HG03064 (cell line): ENCODE results near the gene PRRC1.
A peak's percentile ranks its signal among the peaks of the same experiment; 100 is the strongest.
"Not testable (repeated sequence)": the region's sequence is repeated elsewhere in the genome, so short reads cannot be mapped to it uniquely, and the experiment has no call there.

Experiments
- ATAC-seq: cut with Tn5 transposase; IDR thresholded peaks from one replicate; pipeline ENCODE4 v1.9.1; 2021; ENCODE audit warnings: low read depth; ENCODE audit not compliant: unreplicated experiment

Gene PRRC1

GRCh38 chr5:127540553-127540952, 23.1 kb downstream of the PRRC1 start:
- ATAC-seq: not testable (repeated sequence)

GRCh38 chr5:127545249-127545648, 27.8 kb downstream of the PRRC1 start:
- not testable (repeated sequence) for ATAC-seq

DNA sequence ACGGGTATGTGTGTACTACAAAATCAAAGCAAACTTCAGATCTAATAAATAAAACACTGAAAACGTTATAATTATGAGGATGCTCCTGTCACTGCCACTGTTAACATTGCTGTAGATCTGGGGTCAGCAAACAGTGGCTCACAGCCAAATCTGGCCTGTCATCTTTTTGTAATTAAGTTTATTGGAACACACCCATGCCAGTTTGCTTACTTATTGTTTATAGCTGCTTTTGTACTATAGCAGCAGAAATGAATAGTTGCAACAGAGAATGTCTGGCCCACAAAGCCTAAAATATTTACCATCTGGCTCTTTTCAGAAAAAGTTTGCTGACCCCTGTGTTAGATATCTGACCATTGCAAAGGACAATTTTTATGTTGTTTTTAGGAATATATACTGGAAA, 32.1 kb downstream of the PRRC1 start:
- no peak for ATAC-seq

DNA sequence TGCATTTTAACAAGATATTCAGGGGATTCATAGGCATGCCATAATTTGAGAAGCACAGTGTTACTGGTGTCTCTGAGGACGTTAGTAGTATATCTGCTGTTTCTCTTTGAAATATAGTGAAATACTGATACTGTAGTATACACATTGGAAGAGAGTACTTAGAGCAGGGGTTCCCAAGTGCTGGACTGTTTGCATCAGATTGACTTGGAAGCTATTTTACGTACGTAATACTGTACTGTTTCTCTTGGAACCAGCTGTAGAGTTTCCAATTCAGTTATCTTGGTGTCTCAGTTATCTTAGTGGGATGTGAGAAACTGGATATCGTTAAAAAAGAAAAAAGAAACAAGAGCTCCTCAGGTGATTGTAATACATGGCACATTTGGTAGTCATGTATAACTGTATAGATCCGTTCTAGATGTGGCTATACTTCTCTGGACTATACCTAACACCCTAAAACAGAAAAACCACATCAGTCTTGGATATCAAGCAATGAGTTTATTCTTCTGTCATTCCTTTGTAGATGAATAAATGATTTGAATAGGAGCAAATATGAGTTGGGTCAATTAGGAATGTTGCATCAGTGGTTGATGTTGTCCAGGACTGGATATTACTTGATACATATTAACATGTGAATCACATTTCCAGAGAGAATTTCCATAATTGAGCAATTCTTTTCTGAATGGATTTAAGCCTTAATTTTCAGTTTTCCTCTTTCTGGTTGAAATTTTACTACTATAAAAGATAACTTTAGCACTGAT, 33.4 kb downstream of the PRRC1 start:
- no peak for ATAC-seq

- no peak for ATAC-seq
These were observed 34.1 kb downstream of the PRRC1 start for GRCh38 chr5:127551410-127552041.

DNA sequence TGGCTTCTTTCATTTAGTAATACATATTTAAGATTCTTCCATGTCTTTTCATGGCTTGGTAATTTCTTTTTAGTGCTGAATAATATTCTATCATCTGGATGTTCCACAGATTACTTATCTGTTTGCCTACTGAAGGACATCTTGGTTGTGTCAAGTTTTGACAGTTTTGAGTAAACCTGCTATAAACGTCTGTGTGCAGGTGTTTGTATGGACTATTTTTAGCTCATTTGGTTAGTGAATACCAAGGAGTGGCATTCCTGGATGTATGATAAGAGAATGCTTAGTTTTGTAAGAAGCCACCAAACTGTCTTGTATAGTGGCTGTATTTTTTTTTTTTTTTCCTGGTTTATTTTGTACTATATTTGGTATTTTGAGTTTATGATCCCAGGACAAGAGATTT, 38.4 kb downstream of the PRRC1 start:
- ATAC-seq: no peak

DNA sequence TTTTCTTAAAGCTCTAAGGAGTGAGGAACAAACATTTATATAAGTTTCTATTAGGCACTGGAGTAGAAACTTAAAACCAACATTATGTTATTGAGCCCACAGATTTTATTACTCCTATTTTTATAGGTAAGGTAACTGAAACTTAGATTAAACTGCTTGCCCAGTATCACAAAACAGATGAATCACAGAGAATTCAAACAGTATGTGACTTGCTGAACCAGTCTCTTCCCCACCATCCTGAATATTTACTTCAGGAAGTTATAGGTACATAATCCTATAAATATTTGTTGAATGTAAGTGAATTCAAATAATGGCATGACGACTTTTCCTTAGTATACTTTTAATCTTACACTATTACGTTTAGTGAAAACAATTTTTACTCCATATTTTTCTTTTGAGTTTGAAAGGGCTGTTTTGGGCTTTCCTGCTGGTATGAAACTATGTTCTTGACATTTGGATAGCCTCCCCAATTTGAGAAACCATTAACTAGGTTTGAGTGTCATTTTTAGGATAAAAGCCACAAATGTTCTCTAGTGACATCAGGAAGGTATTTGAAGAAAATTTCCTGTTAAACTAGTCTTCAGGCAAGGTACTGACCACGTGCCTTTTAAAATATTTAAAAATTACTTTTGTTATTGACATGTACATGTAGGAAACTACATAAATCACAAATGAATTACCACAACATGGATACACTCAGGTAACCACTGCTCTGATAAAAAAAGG, 39.3 kb downstream of the PRRC1 start:
- no peak for ATAC-seq

- no peak for ATAC-seq
These were observed 40.8 kb downstream of the PRRC1 start for GRCh38 chr5:127558273-127558672.

GRCh38 chr5:127561254-127561653, 43.8 kb downstream of the PRRC1 start:
- ATAC-seq: no peak

GRCh38 chr5:127562252-127562651, 44.8 kb downstream of the PRRC1 start:
- ATAC-seq: no peak

DNA sequence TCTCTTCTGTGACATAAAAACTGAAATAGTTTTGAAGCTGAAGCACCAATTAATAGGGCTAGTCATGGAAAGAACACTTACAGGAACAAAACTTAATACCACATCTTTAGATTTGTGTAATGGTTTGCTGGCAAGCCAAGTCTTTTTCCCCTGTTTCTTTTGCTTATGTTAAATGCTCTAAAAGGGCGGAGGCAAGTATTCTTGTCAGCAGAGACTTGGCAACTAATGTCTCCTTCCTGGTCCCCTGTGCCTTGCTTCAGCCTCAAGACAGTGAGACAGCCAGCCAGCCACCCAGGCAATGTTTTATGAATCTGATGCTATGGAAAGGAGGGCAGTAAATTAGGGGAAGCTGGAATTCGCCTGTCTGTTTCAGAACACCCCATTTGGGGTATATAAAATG, 45.7 kb downstream of the PRRC1 start:
- ATAC-seq: no peak

DNA sequence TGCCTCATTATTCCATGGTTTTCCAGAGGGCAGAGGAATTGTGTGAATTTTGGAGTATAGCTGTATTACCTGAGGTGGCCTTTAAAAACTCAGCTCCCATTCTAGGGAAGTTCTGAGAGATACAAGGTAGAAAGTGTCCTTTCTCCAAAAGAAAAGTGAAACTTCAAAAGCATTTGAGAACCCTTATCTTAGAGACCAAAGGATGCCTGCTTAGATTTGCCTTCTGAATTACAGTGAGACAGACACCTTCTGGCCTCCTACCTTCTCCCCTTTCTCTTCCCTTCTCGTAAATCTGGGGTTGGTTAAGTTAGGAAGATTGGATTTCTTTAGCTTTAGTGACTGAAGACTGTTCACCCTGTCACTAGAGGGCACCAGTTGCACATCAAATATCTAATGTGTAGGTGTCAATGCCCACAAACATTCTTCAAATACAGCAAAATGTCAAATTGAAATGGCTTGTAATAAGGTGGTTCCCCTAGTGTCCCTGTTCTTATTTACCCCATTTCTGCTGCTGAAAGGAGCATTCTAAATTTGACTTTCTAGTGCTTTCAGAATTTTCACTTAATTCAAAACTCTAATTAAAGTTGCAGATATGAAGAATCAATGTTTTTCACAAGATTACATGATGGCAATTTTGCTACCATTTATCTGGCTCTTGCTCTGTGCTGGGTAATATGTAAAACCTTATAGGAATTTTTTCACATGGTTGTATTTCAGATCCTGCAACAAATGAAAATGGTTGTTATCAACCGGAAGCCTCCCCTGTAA, 46.7 kb downstream of the PRRC1 start:
- ATAC-seq: no peak

DNA sequence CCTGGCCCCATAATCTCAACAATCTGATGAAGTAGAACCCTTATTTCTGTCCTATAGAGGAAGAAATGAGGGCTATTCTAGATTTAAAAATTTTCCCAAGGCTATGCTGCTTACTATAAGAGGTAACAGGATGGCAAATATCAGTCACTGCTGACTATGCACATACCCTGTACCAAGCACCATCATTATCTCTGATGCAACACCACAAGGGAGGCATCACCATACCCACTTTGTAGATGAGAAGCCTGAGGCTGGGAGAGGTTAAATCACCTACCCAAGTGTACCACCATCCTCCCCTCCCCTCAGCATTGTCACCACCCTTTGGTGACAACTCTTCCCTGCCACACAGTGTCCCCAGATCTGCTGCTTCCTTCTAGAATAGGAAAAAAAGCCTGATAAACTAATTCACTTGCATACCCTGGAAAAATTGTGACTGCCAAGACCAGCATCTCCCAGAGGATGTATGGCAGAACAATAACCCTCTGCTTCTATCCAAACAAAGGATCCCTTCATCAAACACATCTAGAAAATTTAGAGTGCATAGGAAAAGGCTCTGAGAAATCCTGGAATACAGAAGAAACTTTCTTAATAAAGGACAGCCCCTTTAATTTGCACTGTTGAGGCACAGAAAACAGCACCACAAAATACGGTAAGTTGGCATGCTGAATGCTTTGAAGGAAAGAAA, 48.3 kb downstream of the PRRC1 start:
- no peak for ATAC-seq

DNA sequence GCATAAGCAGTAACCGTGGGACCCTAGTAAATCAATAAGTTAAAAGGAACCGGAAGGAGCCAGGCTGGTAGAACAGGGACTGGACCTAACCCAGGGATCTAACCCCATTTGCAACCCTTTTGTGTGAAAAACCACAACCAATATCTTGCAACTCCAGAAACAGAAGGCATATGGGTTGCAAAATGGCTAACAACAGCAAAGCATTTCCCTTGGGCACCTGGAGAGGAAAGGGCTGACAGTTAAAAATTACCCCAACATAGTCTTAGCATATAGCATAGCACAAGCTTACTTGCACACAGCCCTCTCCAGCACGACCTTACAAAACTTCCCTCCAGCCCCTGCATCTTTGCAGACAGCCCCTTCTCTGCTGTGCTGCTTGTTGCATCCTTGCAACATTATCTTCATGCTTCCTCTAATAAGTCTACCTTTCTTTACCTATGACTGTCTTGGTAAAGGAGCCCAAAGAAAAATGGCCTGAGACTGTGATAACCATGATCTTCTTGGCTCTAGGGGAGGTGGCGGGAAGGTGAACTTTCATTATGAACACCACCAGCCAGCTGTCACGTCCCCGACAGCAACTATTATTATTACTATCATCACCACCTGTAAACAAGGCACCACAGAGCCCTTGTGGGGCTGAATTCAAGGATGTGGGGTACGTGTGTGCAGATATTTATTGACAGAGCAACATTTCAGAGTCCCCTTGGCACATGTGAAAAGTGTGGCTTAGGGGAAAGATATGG, 49.8 kb downstream of the PRRC1 start:
- ATAC-seq: peak; percentile 78

GRCh38 chr5:127568166-127568565, 50.7 kb downstream of the PRRC1 start:
- ATAC-seq: no peak

DNA sequence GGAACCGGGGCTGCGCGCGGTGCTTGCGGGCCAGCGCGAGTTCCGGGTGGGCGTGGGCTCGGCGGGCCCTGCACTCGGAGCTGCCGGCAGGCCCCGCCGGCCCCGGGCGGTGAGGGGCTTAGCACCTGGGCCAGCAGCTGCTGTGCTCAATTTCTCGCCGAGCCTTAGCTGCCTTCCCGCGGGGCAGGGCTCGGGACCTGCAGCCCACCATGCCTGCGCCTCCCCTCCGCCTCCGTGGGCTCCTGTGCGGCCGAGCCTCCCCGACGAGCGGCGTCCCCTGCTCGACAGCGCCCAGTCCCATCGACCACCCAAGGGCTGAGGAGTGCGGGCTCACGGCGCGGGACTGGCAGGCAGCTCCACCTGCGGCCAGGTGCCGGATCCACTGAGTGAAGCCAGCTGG, 52.0 kb downstream of the PRRC1 start:
- not testable (repeated sequence) for ATAC-seq

- peak; percentile 45 for ATAC-seq
These were observed 54.1 kb downstream of the PRRC1 start for GRCh38 chr5:127571314-127572131.

GRCh38 chr5:127572930-127573329, 55.5 kb downstream of the PRRC1 start:
- no peak for ATAC-seq
